RWPE1 (cell line): ENCODE data around the gene ASTN2.

ENCODE experiments used
- CTCF ChIA-PET: fragments of 350-600 bp; sonication (Branson Sonifier 250); formaldehyde crosslinking; extraction: SDS; loops from one replicate; lab custom pipeline; 2021; lab: Yijun Ruan, JAX
- POLR2A ChIA-PET: fragments of 400-600 bp; formaldehyde crosslinking; extraction: SDS; loops from one replicate; lab custom pipeline; 2020; ENCODE audit warnings: antibody characterized with exemption; ENCODE audit not compliant: low non-redundant PET; lab: Yijun Ruan, JAX
- DNase-seq: peaks from one replicate; pipeline ENCODE4 v3.0.0; 2012; ENCODE audit warnings: low spot score
- H3K27ac ChIP-seq: fragments of 450-650 bp; 2 replicates; pipeline ENCODE4 v1.5.1; 2017
- CTCF ChIP-seq: fragments of 450-650 bp; conservative IDR thresholded peaks from 2 replicates; pipeline ENCODE4 v1.5.1; 2017; ENCODE audit warnings: low read depth, mild to moderate bottlenecking

ASTN2 gene

GRCh38 chr9:117149996-117150395 is 264.9 kb downstream of the ASTN2 start:
- ChIA-PET POLR2A (no interaction called here), CTCF (no interaction called here)
- DNase-seq: no peak
- TF ChIP-seq CTCF: no peak
- no peak overlapping the region for H3K27ac ChIP-seq

GRCh38 chr9:117145811-117146490 is 268.9 kb downstream of the ASTN2 start:
- ChIA-PET CTCF (no interaction called here), POLR2A (no interaction called here)
- DNase-seq: no peak
- H3K27ac ChIP-seq: no peak overlapping the region
- TF ChIP-seq CTCF: no peak

DNA sequence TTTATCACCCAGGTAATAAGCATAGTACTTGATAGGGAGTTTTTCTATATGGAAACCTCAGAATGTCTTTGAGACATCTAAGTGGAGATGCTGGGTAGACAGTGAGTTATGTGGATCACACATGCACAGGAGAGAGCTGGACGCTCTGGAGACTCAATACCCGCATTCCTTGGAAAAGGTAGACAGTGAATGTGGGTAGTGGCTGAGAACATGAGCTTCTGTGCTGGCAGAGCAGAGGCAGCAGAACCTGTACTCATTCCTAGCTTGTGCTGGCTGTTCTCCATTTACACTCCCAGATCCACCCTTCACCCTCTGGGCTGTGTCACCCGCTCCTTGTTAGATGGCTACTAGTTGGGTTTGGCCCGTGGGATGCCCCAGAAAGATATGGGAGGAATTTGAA is 269.8 kb downstream of the ASTN2 start:
- ChIA-PET POLR2A (interaction anchor here (0.7 kb wide), 1 partner anchor 11 kb away, joined by 12 read pairs; no protein-coding TSS in a partner anchor), CTCF (no interaction called here)
- no peak overlapping the region for H3K27ac ChIP-seq
- no peak for DNase-seq
- TF ChIP-seq CTCF: no peak

GRCh38 chr9:117138231-117138630 is 276.6 kb downstream of the ASTN2 start:
- POLR2A ChIA-PET: no interaction called here
- no peak for TF ChIP-seq CTCF
- CTCF ChIA-PET: no interaction called here
- H3K27ac ChIP-seq: no peak overlapping the region
- DNase-seq: no peak

DNA sequence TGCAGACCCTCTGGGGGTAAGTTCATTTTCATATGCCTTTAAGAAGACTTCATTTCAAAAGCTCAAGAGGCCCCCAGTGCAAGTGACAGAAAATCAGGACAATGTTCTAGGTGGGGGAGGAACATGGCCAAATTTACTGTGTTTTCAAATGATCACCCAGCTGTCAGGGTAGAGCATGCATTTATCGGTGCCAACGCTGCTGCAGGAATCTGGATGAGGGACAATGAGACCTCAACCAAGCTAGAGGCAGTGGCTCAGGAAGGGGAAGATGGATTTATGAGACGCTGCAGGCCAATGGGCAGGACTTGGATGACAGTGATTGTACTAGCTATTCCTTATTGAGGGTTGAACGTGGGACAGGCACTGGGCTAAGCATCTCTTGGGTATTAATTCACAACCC is 278.4 kb downstream of the ASTN2 start:
- CTCF ChIA-PET: no interaction called here
- DNase-seq: no peak
- POLR2A ChIA-PET: no interaction called here
- H3K27ac ChIP-seq: no peak overlapping the region
- no peak for TF ChIP-seq CTCF

GRCh38 chr9:117135501-117136098 is 279.3 kb downstream of the ASTN2 start:
- no peak for DNase-seq
- no peak overlapping the region for H3K27ac ChIP-seq
- POLR2A ChIA-PET: no interaction called here
- no peak for TF ChIP-seq CTCF
- CTCF ChIA-PET: no interaction called here
